ENCODE data around the gene SLC1A7.

SLC1A7 gene

DNA sequence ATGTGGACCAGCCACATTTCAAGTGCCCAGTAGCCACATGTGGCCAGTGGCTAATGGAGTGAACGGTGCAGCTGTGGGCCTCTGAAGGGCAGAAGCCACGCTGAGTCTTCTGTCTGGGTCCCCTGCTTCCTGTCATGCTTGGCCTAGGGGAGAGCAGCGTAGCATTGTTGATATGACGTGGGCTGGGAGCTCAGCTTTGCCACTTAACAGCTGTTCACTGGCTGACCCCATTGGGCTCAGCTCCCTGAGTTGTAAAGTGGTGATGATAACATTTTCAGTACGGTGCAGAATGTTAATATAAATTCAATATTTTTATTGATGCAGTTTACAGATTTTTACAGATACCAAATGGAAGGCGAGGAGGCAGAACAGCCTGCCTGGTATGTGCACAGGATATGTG is 76.0 kb downstream of the SLC1A7 start:
- no peak overlapping the region for H3K4me3 Mint-ChIP-seq
- H3K27me3 Mint-ChIP-seq, result peaks cover 12% of the 10 kb centered on the region
- no peaks in the 10 kb centered on the region for H3K36me3 Mint-ChIP-seq
- H3K27ac Mint-ChIP-seq, result no peak overlapping the region
- peaks cover 8% of the 10 kb centered on the region for H3K4me1 Mint-ChIP-seq (ENCODE audit: low read depth)
- H3K9me3 Mint-ChIP-seq (ENCODE audit: low read depth), result no peaks in the 10 kb centered on the region

DNA sequence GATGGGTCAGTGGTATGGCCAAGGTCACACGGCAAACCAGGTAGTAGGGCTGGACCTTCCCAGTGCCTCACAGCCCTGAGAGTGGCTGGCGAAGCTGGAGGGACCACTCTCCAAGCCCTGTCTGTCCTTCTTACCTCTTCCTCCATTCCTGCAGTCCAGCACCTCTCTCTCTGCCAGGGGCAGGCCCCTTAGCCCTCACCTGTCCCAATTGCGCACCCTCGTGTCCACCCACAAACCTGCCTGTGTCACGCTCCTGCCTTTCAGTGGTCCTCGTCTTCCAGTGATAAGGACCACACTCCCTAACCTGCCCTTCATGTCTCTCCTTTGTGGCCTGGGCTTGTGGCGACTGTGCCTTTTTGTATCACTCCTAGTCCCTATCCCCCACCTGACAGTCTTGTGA is 77.0 kb downstream of the SLC1A7 start:
- H3K9me3 Mint-ChIP-seq (ENCODE audit: low read depth), result no peaks in the 10 kb centered on the region
- H3K4me3 Mint-ChIP-seq, result no peak overlapping the region
- H3K36me3 Mint-ChIP-seq, result no peaks in the 10 kb centered on the region
- H3K27ac Mint-ChIP-seq, result no peak overlapping the region
- H3K4me1 Mint-ChIP-seq (ENCODE audit: low read depth), result peaks cover 8% of the 10 kb centered on the region
- peaks cover 15% of the 10 kb centered on the region for H3K27me3 Mint-ChIP-seq

DNA sequence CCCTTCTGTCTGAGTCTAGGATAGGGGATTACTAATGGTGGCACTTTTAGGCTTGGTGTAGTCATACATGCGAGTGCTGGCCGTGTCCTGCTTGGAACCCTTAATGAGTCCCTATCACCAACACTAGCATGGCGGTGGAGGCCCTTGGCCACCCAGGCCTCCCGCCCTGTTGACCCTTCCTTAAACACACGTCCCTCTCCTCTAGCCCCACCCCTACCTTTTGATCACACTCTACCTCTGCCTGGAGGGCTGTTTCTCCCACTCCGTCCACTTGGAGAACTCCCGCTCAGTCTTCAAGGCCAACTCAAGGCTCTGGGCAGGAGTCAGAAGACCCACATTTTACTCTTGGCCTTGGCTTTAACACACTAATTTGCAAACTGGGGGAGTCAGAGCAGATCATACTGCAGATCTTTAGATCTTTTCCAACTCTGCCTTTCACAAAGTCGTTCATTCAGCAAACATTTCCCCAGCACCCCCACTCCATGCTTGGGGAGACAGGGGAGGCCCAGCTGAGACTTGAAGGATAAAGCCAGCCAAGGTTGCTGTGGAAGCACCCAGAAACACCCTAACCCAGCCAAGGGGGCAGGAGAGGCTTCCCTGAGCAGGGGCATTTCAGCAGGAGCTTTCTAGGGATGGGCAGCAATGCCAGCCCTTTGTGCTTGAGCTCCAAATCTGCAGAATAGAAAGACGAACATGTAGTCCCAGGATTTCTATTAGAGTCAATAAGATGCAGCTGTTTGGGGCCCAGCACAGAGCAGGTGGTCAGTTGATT is 78.5 kb downstream of the SLC1A7 start:
- Mint-ChIP-seq H3K27ac (no peak overlapping the region), H3K4me1 (ENCODE audit: low read depth) (peaks cover 8% of the 10 kb centered on the region), H3K9me3 (ENCODE audit: low read depth) (no peaks in the 10 kb centered on the region), H3K27me3 (peaks cover 15% of the 10 kb centered on the region), H3K4me3 (peak overlapping the region; percentile 60), H3K36me3 (no peaks in the 10 kb centered on the region)

DNA sequence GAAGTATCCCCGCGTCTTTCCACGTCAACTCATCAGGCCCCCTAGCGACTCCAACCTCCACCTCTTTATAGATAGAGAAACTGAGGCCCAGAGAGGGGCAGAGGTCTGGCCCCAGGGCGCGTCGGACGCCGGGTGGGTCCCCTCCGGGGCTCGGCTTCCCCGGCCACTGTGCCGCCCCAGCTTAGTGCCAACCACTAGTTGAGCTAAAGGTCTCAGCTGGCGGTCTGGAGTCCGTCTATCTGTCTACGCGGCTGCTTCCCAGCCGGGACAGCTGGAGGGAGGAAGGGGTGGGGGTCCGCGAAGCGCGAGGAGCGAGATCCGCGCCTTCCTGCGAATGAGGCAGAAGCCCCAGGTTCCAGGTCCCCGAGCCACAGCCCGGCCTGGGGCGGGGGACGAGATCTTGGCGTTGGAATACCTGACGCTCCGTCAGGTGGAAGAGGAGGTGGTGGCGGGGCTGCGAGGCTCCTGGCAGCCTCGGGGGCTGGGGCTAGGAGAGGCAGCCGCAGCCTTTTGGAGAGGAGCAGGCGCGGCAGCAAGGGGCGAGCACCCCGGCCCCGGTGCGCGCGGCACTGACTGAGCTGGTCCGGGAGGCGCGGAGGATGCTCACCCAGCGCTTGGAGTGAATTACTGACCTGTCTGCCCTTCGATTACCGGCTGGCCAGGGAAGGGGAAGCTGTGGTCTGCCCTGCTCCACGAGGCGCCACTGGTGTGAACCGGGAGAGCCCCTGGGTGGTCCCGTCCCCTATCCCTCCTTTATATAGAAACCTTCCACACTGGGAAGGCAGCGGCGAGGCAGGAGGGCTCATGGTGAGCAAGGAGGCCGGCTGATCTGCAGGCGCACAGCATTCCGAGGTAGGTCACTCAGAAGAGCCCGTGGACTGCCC is 79.5 kb downstream of the SLC1A7 start:
- Mint-ChIP-seq H3K27me3 (peaks cover 15% of the 10 kb centered on the region), H3K9me3 (ENCODE audit: low read depth) (no peaks in the 10 kb centered on the region), H3K4me3 (peak overlapping the region; percentile 60), H3K4me1 (ENCODE audit: low read depth) (peaks cover 8% of the 10 kb centered on the region), H3K36me3 (no peaks in the 10 kb centered on the region), H3K27ac (no peak overlapping the region)

DNA sequence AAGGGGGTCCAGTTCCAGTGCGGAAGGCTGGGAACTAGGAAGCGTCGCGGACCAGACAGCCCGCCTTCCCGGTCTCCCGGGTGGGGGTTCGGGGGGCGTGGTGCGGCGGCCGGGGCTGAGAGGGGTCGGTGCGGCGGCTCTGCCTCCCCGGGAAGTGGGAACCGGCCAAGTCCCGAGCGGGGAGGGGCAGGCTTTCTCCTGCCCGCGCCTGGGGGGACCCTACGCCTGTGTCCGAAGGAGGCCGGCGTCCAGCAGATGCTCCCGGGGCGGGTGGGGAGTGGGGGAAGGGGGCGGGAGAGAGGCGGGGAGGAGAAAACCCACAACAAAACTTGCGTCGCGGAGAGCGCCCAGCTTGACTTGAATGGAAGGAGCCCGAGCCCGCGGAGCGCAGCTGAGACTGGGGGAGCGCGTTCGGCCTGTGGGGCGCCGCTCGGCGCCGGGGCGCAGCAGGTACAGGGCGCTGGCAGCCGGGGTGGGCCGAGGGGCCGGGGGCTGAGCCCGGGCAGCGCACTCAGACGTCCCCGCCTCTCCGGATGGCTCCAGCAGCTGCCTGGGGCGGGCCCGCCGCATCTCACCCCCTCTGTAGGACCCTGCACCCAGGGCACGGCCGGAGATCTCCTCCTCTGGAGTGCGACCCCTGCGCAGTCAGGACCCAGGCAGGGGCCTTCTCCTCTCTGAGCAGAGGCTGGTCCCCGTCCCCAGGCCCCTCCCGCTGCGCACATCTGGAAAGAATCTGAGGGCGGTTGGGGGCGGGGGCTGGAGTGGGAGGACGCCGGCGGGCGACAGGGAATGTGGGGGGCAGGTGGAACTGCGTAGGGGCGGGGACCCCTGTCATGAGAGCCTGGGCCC is 80.4 kb downstream of the SLC1A7 start, which contains the start of gene PODN:
PODN (plus strand) TSS at position 355 of the 849 bp plus-strand sequence. CDS start 7,643 bp downstream, outside the sequence.
- no peak within 1 kb of the TSS for H3K27ac Mint-ChIP-seq
- H3K27me3 Mint-ChIP-seq, result peaks cover 15% of the 10 kb centered on the region
- peak within 1 kb of the TSS; percentile 67 for H3K4me3 Mint-ChIP-seq

DNA sequence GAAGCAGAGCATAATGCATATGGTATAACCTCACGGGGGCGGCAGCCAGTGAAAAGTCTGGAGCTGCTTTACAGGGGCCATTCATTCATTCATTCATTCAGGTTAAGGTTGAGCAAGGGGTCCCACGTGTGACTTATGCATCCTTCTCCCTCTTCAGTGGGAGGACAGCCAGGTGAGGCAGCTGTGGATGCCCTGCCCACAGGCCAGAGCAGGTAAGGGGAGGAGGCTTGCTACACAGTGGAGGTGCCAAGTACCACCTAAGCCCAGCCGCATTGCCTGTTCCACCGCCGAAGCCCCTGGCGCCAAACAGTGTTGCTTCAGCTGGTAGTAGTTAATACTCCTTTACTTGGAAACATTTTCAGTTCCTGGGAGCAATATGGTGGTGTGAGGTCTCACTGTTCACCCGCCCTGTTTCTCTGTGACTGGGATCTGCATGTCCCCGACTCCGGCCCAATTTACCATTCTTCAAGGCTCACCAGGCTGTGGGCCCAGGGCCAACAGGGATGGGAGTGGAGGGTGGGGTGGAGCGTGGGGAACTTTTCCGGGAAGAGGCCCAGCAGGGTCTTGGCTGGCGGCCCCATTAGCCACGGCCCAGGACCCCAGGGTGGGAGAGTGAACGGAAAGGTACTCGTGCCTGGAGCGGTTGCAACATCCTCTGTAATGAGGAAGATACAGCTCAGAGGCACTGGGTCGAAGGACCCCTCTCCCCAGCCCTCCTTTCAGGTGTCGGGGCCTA is 81.1 kb downstream of the SLC1A7 start:
- Mint-ChIP-seq H3K36me3 (no peaks in the 10 kb centered on the region), H3K9me3 (ENCODE audit: low read depth) (no peaks in the 10 kb centered on the region), H3K4me3 (peak overlapping the region; percentile 67), H3K27me3 (peaks cover 13% of the 10 kb centered on the region), H3K27ac (no peak overlapping the region), H3K4me1 (ENCODE audit: low read depth) (peaks cover 8% of the 10 kb centered on the region)

More for the DNA sequence above, 80.4 kb downstream of the SLC1A7 start, which contains the start of gene PODN:
- H3K36me3 Mint-ChIP-seq, result no peaks in the 10 kb centered on the region
- H3K9me3 Mint-ChIP-seq (ENCODE audit: low read depth), result no peaks in the 10 kb centered on the region
- H3K4me1 Mint-ChIP-seq (ENCODE audit: low read depth), result peaks cover 8% of the 10 kb centered on the region

DNA sequence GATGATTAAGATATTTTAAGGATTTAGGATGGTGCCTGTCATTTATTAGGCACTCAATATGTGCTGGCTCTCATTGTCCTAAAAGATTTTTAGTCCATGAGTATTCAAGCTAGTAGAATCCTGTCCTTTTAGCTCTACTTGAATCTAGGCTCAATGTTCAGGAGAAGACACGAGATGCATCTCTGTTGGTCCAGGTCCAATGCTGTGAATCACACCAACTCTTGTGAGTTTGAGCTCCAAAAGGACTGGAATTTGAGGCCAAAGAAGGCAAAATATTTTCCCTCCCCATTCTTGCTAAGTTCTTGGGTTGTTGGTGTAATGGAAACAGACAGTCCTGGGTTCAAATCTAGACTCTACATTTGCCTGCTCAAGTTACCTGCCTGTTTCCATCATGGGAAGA is 81.9 kb downstream of the SLC1A7 start:
- Mint-ChIP-seq H3K4me3 (peak overlapping the region; percentile 67), H3K4me1 (ENCODE audit: low read depth) (peaks cover 8% of the 10 kb centered on the region)

DNA sequence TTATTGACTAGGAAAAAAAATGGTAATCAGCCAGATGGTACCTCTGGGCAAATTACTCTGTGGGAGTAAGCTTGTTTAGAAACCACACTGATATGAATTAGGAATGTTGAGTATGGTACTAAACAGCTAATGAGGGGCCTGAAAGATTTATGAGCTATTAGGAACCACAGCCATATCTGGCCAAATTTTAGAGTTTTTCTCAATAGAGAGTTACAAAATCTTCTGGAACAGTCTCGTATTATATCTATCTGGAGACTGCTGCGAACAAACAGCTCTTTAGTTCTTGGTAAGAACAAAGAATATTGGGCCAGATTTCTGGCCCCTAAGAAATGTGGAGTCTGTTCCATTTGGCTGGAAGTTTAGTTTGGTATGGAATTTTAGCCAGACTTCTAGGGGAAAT is 85.3 kb downstream of the SLC1A7 start:
- Mint-ChIP-seq H3K27ac (no peak overlapping the region), H3K27me3 (peaks cover 4% of the 10 kb centered on the region), H3K4me1 (ENCODE audit: low read depth) (no peaks in the 10 kb centered on the region), H3K9me3 (ENCODE audit: low read depth) (no peaks in the 10 kb centered on the region), H3K4me3 (no peak overlapping the region), H3K36me3 (peaks cover 13% of the 10 kb centered on the region)

More for the DNA sequence above, 81.9 kb downstream of the SLC1A7 start:
- H3K9me3 Mint-ChIP-seq (ENCODE audit: low read depth), result no peaks in the 10 kb centered on the region
- peaks cover 12% of the 10 kb centered on the region for H3K27me3 Mint-ChIP-seq
- H3K36me3 Mint-ChIP-seq, result no peaks in the 10 kb centered on the region
- H3K27ac Mint-ChIP-seq, result no peak overlapping the region

DNA sequence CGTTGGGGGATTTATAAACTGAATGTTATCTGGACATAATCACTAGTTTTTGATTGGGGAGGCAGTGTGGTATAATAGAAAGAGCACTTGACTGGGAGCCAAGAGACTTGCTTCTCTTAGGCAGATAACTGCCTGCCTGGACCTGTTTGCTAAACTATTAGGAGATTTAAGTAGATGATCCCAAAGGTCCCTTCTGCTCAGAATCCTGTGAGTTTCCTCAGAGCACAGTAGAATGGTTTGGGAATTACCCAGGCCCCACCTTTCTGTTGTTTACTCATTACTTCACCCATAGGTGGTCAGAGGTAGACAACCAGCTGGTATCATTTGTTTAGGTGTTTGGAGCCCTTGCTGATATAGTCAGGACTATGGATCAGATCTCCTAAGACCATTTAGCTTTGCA is 90.8 kb downstream of the SLC1A7 start:
- Mint-ChIP-seq H3K4me3 (no peak overlapping the region), H3K27me3 (no peaks in the 10 kb centered on the region), H3K27ac (no peak overlapping the region), H3K9me3 (ENCODE audit: low read depth) (no peaks in the 10 kb centered on the region), H3K4me1 (ENCODE audit: low read depth) (peaks cover 6% of the 10 kb centered on the region), H3K36me3 (peaks cover 17% of the 10 kb centered on the region)

DNA sequence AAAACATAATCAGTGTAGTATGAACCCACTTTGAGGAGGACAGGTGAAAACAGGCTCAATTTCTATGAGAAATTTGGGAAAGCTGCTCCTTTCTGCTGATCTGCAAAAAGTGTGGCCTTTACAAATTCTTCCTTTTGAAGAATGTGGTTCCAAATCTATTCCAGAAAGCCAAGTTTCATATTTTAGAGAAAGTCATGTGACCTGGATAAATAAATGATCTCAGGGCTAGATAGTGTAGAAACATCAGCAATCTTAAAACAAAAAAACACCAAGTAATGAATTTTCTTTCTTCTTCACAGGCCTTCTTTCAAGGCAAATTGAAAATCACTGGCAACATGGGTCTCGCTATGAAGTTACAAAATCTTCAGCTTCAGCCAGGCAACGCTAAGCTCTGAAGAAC is 92.1 kb downstream of the SLC1A7 start:
- H3K36me3 Mint-ChIP-seq, result peaks cover 17% of the 10 kb centered on the region
- H3K4me1 Mint-ChIP-seq (ENCODE audit: low read depth), result peaks cover 6% of the 10 kb centered on the region
- H3K9me3 Mint-ChIP-seq (ENCODE audit: low read depth), result no peaks in the 10 kb centered on the region
- H3K27me3 Mint-ChIP-seq, result no peaks in the 10 kb centered on the region
- no peak overlapping the region for H3K27ac Mint-ChIP-seq
- no peak overlapping the region for H3K4me3 Mint-ChIP-seq

DNA sequence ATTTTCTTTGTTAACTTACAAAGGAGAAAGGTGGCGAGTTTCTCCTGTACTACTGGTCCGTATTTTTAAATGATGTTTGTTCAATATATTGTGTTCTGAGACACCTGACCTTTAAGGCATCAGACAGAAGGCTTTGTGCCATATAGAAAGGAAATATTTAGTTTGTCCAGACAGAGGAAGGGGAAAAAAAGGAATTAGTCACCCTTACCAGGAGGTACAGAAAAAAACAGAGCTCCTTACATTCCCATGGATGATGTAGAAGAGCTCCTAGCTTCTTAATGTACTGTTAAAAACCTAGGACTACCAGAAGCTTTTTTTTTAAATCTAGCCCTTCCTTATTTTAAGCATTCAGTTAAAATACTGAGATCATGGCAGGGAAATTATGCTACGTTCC is 92.9 kb downstream of the SLC1A7 start:
- H3K36me3 Mint-ChIP-seq, result peaks cover 16% of the 10 kb centered on the region
- no peak overlapping the region for H3K4me3 Mint-ChIP-seq
- H3K4me1 Mint-ChIP-seq (ENCODE audit: low read depth), result peaks cover 6% of the 10 kb centered on the region
- H3K9me3 Mint-ChIP-seq (ENCODE audit: low read depth), result no peaks in the 10 kb centered on the region
- no peaks in the 10 kb centered on the region for H3K27me3 Mint-ChIP-seq
- H3K27ac Mint-ChIP-seq, result no peak overlapping the region

DNA sequence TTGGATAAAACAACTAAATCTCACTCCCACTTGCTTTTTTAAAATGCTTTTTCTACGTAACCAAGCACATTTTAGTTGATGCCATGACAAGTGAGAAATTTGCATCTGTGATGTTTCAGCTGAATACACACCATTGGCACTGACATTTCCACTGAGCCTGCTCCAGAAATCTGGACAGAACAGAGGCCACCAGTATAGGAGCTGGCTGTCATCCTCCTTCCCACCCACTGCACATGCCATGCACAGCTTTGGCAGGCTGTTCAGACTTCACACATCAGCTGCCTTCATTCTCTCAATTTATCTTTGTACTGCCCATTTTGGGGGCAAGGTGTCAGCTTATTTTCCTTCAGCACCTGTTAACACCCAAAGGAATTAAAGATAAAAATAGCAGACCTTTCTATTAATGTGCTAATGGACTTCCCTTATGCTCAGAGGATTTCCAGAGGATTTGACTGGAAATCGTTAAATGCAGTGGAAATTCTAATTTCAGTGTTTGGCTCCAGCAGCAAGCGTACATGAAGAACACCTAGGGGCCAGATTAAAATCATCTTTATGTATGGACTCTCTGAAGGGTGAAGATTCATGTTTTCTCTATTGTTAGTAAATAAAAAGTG is 93.4 kb downstream of the SLC1A7 start:
- peaks cover 14% of the 10 kb centered on the region for H3K36me3 Mint-ChIP-seq
- H3K4me3 Mint-ChIP-seq, result no peak overlapping the region
- peaks cover 6% of the 10 kb centered on the region for H3K4me1 Mint-ChIP-seq (ENCODE audit: low read depth)
- H3K27me3 Mint-ChIP-seq, result no peaks in the 10 kb centered on the region
- H3K9me3 Mint-ChIP-seq (ENCODE audit: low read depth), result no peaks in the 10 kb centered on the region
- no peak overlapping the region for H3K27ac Mint-ChIP-seq

DNA sequence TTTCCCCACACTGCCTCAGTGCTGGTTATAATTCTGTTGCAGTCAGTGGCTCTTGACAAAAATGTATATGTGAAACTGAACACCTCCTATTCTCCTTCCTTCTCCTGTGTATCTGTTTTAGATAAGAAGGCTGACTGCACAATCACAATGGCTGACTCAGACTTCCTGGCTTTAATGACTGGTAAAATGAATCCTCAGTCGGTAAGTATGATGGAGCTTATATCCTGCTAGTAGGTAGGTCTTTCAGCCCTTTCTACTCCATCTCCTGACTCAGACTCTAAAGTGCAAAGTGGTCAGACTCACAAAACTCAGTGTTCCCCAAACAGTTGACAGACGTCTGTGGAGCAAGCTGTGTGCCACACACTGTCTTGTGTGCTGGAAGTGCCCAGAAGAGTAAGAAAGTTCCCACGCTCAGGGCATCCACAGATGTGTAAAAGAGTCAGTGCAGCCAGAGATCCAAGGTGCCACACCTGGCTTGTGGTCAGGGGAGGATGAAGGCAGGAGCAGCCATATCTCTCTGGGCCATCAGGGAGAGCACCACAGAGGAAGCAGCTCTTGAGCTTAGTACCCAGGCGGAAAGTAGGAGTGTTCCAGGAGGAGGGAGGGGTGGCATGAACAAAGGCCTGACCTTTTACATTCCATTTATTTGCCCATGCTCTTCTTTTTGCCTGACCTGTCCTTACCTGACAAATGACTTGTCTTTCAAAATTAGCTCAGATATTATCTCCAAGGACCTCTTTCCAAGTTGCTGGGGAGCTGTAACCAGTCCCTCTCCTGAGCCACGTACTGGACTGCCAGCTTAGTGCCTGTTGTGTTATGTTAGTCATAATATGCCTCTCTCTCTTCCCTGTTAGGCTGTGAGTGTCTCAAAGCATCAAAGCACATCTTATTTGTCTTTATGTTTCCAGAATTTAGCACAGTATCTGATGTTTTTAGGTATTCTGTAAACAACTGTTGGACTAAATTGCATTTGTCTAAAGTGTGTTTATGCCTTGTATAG is 94.4 kb downstream of the SLC1A7 start:
- H3K36me3 Mint-ChIP-seq, result peaks cover 12% of the 10 kb centered on the region
- no peaks in the 10 kb centered on the region for H3K27me3 Mint-ChIP-seq
- H3K9me3 Mint-ChIP-seq (ENCODE audit: low read depth), result no peaks in the 10 kb centered on the region
- H3K4me3 Mint-ChIP-seq, result no peak overlapping the region
- peaks cover 6% of the 10 kb centered on the region for H3K4me1 Mint-ChIP-seq (ENCODE audit: low read depth)
- peak overlapping the region; percentile 55 for H3K27ac Mint-ChIP-seq
